GM12801 (cell line): ENCODE measurements around the gene TRIM2.

Experiments
- CTCF ChIP-seq: IDR thresholded peaks from one replicate; pipeline ENCODE4 v1.5.1; 2011; ENCODE audit warnings: control low read depth; ENCODE audit not compliant: insufficient read length; ENCODE audit errors: extremely low read depth

TRIM2 gene

GRCh38 chr4:153257151-153257620 is 52.9 kb downstream of the TRIM2 start:
- TF ChIP-seq CTCF, result no peak

GRCh38 chr4:153257991-153258390 is 53.7 kb downstream of the TRIM2 start:
- no peak for TF ChIP-seq CTCF

GRCh38 chr4:153258750-153259149 is 54.5 kb downstream of the TRIM2 start:
- no peak for TF ChIP-seq CTCF

GRCh38 chr4:153259661-153260060 is 55.4 kb downstream of the TRIM2 start:
- no peak for TF ChIP-seq CTCF

GRCh38 chr4:153260132-153260531 is 55.9 kb downstream of the TRIM2 start:
- no peak for TF ChIP-seq CTCF

GRCh38 chr4:153260553-153261300 is 56.5 kb downstream of the TRIM2 start:
- no peak for TF ChIP-seq CTCF

GRCh38 chr4:153261461-153261860 is 57.2 kb downstream of the TRIM2 start:
- no peak for TF ChIP-seq CTCF
